Kidney (tissue), 14 donors: Measurements from ENCODE around the gene ANO6. TPM values are rescaled to one million over a fixed set of nuclear protein-coding genes. Genes with fewer than 3 reads are reported as not detected.

Source experiments
- DNase-seq, 5 donors: peaks; one replicate each; pipeline ENCODE4 v3.0.0-alpha.2; 2013 to 2020
- FAIRE-seq: peaks from 2 replicates; lab custom pipeline; 2012; peaks lifted over from hg19 to GRCh38; lab: Jason Lieb, UNC
- H3K27ac ChIP-seq, 2 donors: one replicate each; pipeline ENCODE4 v1.7.0; 2013; ENCODE audit warnings: low read depth in 2 of 2, low read length in 2 of 2, inconsistent platforms in 1 of 2
- H3K27me3 ChIP-seq: one replicate; pipeline ENCODE4 v1.7.1; 2013; ENCODE audit warnings: low read length, inconsistent platforms; ENCODE audit not compliant: control insufficient read depth, insufficient read depth
- H3K36me3 ChIP-seq, 3 donors: one replicate each; pipeline versions ENCODE4 v1.7.0 to v1.7.1; 2013; ENCODE audit warnings: low read length in 3 of 3, control low read depth in 1 of 3, inconsistent platforms in 1 of 3; ENCODE audit not compliant: insufficient read depth in 3 of 3, control insufficient read depth in 2 of 3
- H3K4me1 ChIP-seq, 3 donors: one replicate each; pipeline versions ENCODE4 v1.7.0 to v1.7.1; 2013; ENCODE audit warnings: low read length in 3 of 3, inconsistent platforms in 1 of 3, low read depth in 1 of 3; ENCODE audit not compliant: control insufficient read depth in 2 of 3, insufficient read depth in 2 of 3
- H3K4me3 ChIP-seq, 3 donors: one replicate each; pipeline versions ENCODE4 v1.7.0 to v1.8.1; 2013; ENCODE audit warnings: low read length in 3 of 3, control low read depth in 1 of 3, inconsistent platforms in 1 of 3
- H3K9ac ChIP-seq, 3 donors: one replicate each; pipeline versions ENCODE4 v1.7.0 to v1.7.1; 2013; ENCODE audit warnings: low read length in 3 of 3, control low read depth in 1 of 3, inconsistent platforms in 1 of 3
- H3K9me3 ChIP-seq, 3 donors: one replicate each; pipeline versions ENCODE4 v1.7.0 to v1.7.1; 2013; ENCODE audit warnings: low read length in 3 of 3, control low read depth in 1 of 3, inconsistent platforms in 1 of 3; ENCODE audit not compliant: control insufficient read depth in 2 of 3, insufficient read depth in 1 of 3
- intact Hi-C: fragments of 100-400 bp; cut with DNase I; formaldehyde crosslinking; loops from one replicate; pipeline ENCODE4 v1.11.1; 2022
- polyA plus RNA-seq: library from polyadenylated mRNA; stranded (reverse); fragments of 350-450 nt; fragmentation: Illumina TruSeq; extraction: RNeasy Lipid Tissue Mini Kit (QIAGEN cat#74804); gene quantifications from one replicate; pipeline ENCODE4 v1.2.3, GENCODE V29; 2014; ENCODE audit warnings: low read depth, low replicate concordance; ENCODE audit not compliant: insufficient read depth
- total RNA-seq: library from RNA; stranded (reverse); fragmentation: NEBNext Ultra II Directional; extraction: Animal tissue kit (Norgen Biotek cat#: 25700); gene quantifications from one replicate; pipeline ENCODE4 v1.2.1, GENCODE V29; 2021
- TF ChIP-seq, protein P1 (sequence below): IDR thresholded peaks from 3 replicates; pipeline ENCODE4 v1.5.1; 2012; ENCODE audit warnings: mild to moderate bottlenecking, moderate library complexity, borderline replicate concordance; ENCODE audit not compliant: insufficient read depth; ENCODE audit errors: extremely low read depth
- donor health status: control.
- donor health status: control.
- donor health status: control.
- donor health status: control.
- donor health status: control.
- donor health status: DM: yes; HTN: yes; CAD: no.
- donor health status: Normal renal cell carcinoma (clear cell type).

The ANO6 gene
- total and polyA plus RNA-seq, 2 donors from 2014 or later = 17.2 to 46.3 TPM

DNA sequence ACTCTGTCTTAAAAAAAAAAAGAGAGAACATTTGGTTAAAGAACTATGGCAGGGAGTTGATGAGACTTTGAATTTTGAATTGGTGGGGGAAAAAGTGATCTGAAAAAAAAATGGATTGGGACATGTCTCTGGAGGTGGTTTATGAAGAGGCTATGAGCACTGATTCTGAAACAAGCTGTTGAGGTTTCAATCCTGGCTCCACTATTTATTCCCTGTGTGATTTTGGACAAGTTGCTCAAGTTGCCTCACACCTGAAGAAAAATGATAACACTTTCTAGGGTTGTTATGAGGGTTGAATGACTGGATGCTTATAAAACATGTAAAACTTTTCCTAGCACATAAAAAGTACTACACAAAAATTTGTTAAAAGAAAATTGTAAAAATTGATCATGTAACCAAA is 1.8 kb upstream of the ANO6 start:
- H3K9ac ChIP-seq = no peak overlapping the region
- no peaks in the 10 kb centered on the region for H3K36me3 ChIP-seq
- no peak for DNase-seq
- no peak overlapping the region for H3K27ac ChIP-seq
- TF ChIP-seq, protein P1, sequence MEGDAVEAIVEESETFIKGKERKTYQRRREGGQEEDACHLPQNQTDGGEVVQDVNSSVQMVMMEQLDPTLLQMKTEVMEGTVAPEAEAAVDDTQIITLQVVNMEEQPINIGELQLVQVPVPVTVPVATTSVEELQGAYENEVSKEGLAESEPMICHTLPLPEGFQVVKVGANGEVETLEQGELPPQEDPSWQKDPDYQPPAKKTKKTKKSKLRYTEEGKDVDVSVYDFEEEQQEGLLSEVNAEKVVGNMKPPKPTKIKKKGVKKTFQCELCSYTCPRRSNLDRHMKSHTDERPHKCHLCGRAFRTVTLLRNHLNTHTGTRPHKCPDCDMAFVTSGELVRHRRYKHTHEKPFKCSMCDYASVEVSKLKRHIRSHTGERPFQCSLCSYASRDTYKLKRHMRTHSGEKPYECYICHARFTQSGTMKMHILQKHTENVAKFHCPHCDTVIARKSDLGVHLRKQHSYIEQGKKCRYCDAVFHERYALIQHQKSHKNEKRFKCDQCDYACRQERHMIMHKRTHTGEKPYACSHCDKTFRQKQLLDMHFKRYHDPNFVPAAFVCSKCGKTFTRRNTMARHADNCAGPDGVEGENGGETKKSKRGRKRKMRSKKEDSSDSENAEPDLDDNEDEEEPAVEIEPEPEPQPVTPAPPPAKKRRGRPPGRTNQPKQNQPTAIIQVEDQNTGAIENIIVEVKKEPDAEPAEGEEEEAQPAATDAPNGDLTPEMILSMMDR = no peak
- FAIRE-seq = no peak
- peaks cover 0 to 10% (median 3%) of the 10 kb centered on the region in 3 donors for H3K4me1 ChIP-seq
- no peaks in the 10 kb centered on the region for H3K27me3 ChIP-seq
- no peak overlapping the region for H3K4me3 ChIP-seq
- H3K9me3 ChIP-seq = no peaks in the 10 kb centered on the region
- intact Hi-C loops = no loop called here

GRCh38 chr12:45214749-45215418 is 1.0 kb upstream of the ANO6 start:
- Histone ChIP-seq H3K4me3 (peak overlapping the region; percentile 82 to 99 (median 96)), H3K9me3 (no peaks in the 10 kb centered on the region), H3K9ac (peak overlapping the region; percentile 42 to 96 (median 92)), H3K27ac (peak overlapping the region; percentile 92 to 96), H3K4me1 (peaks cover 0 to 14% (median 3%) of the 10 kb centered on the region in 3 donors), H3K27me3 (no peaks in the 10 kb centered on the region), H3K36me3 (no peaks in the 10 kb centered on the region)
- TF ChIP-seq, protein P1 = peak; percentile 5
- peak in 4 of 5 donors; percentile 34 to 78 (median 56) for DNase-seq
- intact Hi-C loops = no loop called here
- FAIRE-seq = no peak

DNA sequence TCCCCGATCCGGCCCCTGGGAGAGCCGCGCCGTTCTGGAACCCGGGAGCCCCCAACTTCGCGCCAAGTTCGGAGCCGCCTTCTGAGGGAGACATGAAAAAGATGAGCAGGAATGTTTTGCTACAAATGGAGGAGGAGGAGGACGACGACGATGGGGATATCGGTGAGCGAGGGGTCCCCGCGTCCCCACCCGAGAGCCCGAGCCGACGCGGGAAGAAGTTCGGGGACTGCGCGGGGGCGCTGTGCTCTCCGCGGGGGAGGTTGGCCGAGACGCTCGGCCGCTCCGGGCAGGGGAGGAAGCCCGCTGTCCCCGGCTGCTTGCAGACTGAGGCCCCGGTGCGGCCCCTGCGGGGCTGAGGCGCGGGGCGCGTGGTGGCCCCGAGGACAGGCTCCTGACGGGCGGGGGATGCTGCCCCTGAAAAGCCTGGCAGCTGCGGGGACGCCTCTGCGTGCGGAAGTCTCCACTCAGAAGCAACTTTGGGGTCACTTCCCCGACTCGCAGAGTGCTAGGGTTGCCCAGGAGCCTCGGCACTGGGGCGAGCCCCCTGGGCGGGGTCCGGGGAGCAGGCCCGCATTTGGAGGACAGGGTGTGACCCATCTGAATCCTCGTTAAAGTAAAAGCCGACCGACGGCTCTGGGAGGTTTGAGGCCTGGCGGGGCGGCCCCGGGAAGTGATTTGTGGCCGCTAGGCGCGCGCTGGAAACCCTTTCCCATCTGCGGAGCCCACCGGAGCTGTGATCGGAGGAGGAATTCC is 511 bp downstream of the ANO6 start:
- Histone ChIP-seq H3K36me3 (no peaks in the 10 kb centered on the region), H3K9me3 (no peaks in the 10 kb centered on the region), H3K4me3 (peak overlapping the region; percentile 82 to 99 (median 96)), H3K9ac (peak overlapping the region; percentile 42 to 92 (median 48)), H3K27me3 (no peaks in the 10 kb centered on the region), H3K4me1 (peaks cover 0 to 14% (median 3%) of the 10 kb centered on the region in 3 donors), H3K27ac (peak overlapping the region; percentile 92 to 96)
- no peak for FAIRE-seq
- TF ChIP-seq, protein P1 = peak; percentile 15
- intact Hi-C loops = no loop called here
- DNase-seq = peak; percentile 64 to 83 (median 80)
